HCT116 (cell line): ENCODE results near the gene DLG4. TPM values are rescaled to one million over a fixed set of nuclear protein-coding genes. Genes with fewer than 3 reads are reported as not detected.

ENCODE experiments used
- ATAC-seq: fragments of 200-7000 bp; cut with Tn5 transposase; 2 replicates; pipeline ENCODE4 v1.9.1; 2020; ENCODE audit warnings: mild to moderate bottlenecking, moderate library complexity
- BruUV-seq: library from RNA; stranded (reverse); fragments of 400-500 nt; replicated peaks from 2 replicates; lab custom pipeline; 2021; lab: Mats Ljungman, UMichigan
- CTCF ChIA-PET: fragments of 300-600 bp; sonication (Branson Sonifier 250); formaldehyde crosslinking; loops from one replicate; lab custom pipeline; 2021; ENCODE audit warnings: antibody characterized with exemption; lab: Charles Lee
- POLR2A ChIA-PET: fragments of 300-600, 350-600 bp; sonication (Branson Sonifier 250); formaldehyde crosslinking; loops from one replicate; lab custom pipeline; 2021; ENCODE audit warnings: antibody characterized with exemption; lab: Charles Lee
- RAD21 ChIA-PET, 2 experiments: fragments of 300-600 bp; sonication (Branson Sonifier 250); formaldehyde crosslinking; loops; one replicate each; lab custom pipeline; 2023; ENCODE audit warnings: low total read pairs in 2 of 2; ENCODE audit not compliant: uncharacterized antibody in 2 of 2, unreplicated experiment in 2 of 2, low non-redundant PET in 1 of 2; lab: Charles Lee
- DNase-seq: peaks from one replicate; pipeline ENCODE4 v3.0.0-alpha.2; 2010; ENCODE audit warnings: low read depth, low spot score
- H2AFZ ChIP-seq: fragments of 200-600 bp; shearing (Covaris generic), sonication (generic); 2 replicates; pipeline ENCODE4 v1.6.1; 2017; ENCODE audit warnings: low read depth, mixed run types, mixed read lengths, antibody characterized with exemption, low read length; ENCODE audit not compliant: poor library complexity, severe bottlenecking
- H3K27ac ChIP-seq: 2 replicates; pipeline ENCODE4 v1.5.1; 2012; ENCODE audit warnings: low read depth, low read length
- H3K27me3 ChIP-seq: fragments of 200-600 bp; sonication (generic); 2 replicates; pipeline ENCODE4 v1.6.1; 2016; ENCODE audit warnings: mixed run types, low read length, mixed read lengths; ENCODE audit not compliant: insufficient read depth
- H3K36me3 ChIP-seq, 2 experiments: fragments of 200-500 bp in 1 of 2; fragments of 200-600 bp in 1 of 2; sonication (Bioruptor generic) in 1 of 2; sonication (generic) in 1 of 2; 2 replicates each; pipeline versions ENCODE4 v1.5.1 to v1.6.1; 2014 to 2016; ENCODE audit warnings: low read length in 2 of 2, inconsistent platforms in 1 of 2, mixed read lengths in 1 of 2, mixed run types in 1 of 2; ENCODE audit not compliant: insufficient read depth in 2 of 2, control insufficient read depth in 1 of 2
- H3K4me1 ChIP-seq, 2 experiments: fragments of 200-600 bp in 1 of 2; sonication (generic) in 1 of 2; 2 replicates each; pipeline versions ENCODE4 v1.5.1 to v1.6.1; 2012 to 2017; ENCODE audit warnings: low read length in 2 of 2, inconsistent platforms in 1 of 2, mild to moderate bottlenecking in 1 of 2, mixed read lengths in 1 of 2, mixed run types in 1 of 2, moderate library complexity in 1 of 2; ENCODE audit not compliant: insufficient read depth in 2 of 2, control insufficient read depth in 1 of 2
- H3K4me2 ChIP-seq: fragments of 200-600 bp; sonication (generic); 2 replicates; pipeline ENCODE4 v1.6.1; 2017; ENCODE audit warnings: mixed run types, low read length, mixed read lengths
- H3K4me3 ChIP-seq, 2 experiments: fragments of 200-600 bp in 1 of 2; sonication (generic) in 1 of 2; replicated peaks in 1 of 2; 2 replicates each; pipeline ENCODE4 v1.5.1; 2011 to 2016; ENCODE audit warnings: low read length in 2 of 2, control low read depth in 1 of 2, low read depth in 1 of 2, mild to moderate bottlenecking in 1 of 2, mixed read lengths in 1 of 2, mixed run types in 1 of 2
- H3K79me2 ChIP-seq: fragments of 200-600 bp; sonication (generic); 2 replicates; pipeline ENCODE4 v1.6.1; 2017; ENCODE audit warnings: mild to moderate bottlenecking, mixed run types, low read length, moderate library complexity, mixed read lengths; ENCODE audit not compliant: insufficient read depth
- H3K9ac ChIP-seq: fragments of 200-600 bp; sonication (generic); 2 replicates; pipeline ENCODE4 v1.6.1; 2016; ENCODE audit warnings: low read length, mixed read lengths
- H3K9me2 ChIP-seq: fragments of 200-600 bp; sonication (generic), shearing (Covaris generic); 2 replicates; pipeline ENCODE4 v1.6.1; 2017; ENCODE audit warnings: mixed run types, mild to moderate bottlenecking, moderate library complexity; ENCODE audit not compliant: insufficient read depth
- H3K9me3 ChIP-seq, 2 experiments: fragments of 200-500 bp in 1 of 2; fragments of 200-600 bp in 1 of 2; sonication (Bioruptor generic) in 1 of 2; sonication (generic) in 1 of 2; 2 replicates each; pipeline ENCODE4 v1.6.1; 2014 to 2017; ENCODE audit warnings: low read length in 2 of 2, mixed read lengths in 2 of 2, inconsistent platforms in 1 of 2, low read depth in 1 of 2, mild to moderate bottlenecking in 1 of 2, mixed run types in 1 of 2, moderate library complexity in 1 of 2; ENCODE audit not compliant: control insufficient read depth in 1 of 2, insufficient read depth in 1 of 2
- H4K20me1 ChIP-seq: fragments of 200-600 bp; sonication (generic), shearing (Covaris generic); 2 replicates; pipeline ENCODE4 v1.6.1; 2017; ENCODE audit warnings: mixed run types, mild to moderate bottlenecking, moderate library complexity; ENCODE audit not compliant: insufficient read depth
- CEBPB ChIP-seq: IDR thresholded peaks from 2 replicates; pipeline ENCODE4 v1.6.1; 2012; ENCODE audit warnings: low read depth
- CTCF ChIP-seq, 3 experiments: fragments of 200-600 bp in 1 of 3; sonication (generic) in 1 of 3; IDR thresholded peaks in 2 of 3; conservative IDR thresholded peaks in 1 of 3; 2 replicates each; pipeline ENCODE4 v1.5.1; 2012 to 2017; ENCODE audit warnings: low read depth in 2 of 3, low read length in 2 of 3, antibody characterized with exemption in 1 of 3, borderline replicate concordance in 1 of 3, control low read depth in 1 of 3, mild to moderate bottlenecking in 1 of 3, mixed read lengths in 1 of 3, mixed run types in 1 of 3, moderate library complexity in 1 of 3; ENCODE audit not compliant: insufficient read depth in 1 of 3
- EGR1 ChIP-seq: IDR thresholded peaks from 2 replicates; pipeline ENCODE4 v1.6.1; 2012; ENCODE audit warnings: low read depth
- EZH2phosphoT487 ChIP-seq: fragments of 200-600 bp; IDR thresholded peaks from 2 replicates; pipeline ENCODE4 v1.6.1; 2018; ENCODE audit warnings: antibody characterized with exemption, borderline replicate concordance
- JUND ChIP-seq: IDR thresholded peaks from 2 replicates; pipeline ENCODE4 v1.6.1; 2012
- POLR2AphosphoS5 ChIP-seq: IDR thresholded peaks from 2 replicates; pipeline ENCODE4 v1.6.1; 2011; ENCODE audit warnings: mild to moderate bottlenecking, low read depth, low read length, moderate library complexity
- SRF ChIP-seq: IDR thresholded peaks from 2 replicates; pipeline ENCODE4 v1.6.1; 2012; ENCODE audit warnings: low read depth
- TCF7L2 ChIP-seq: IDR thresholded peaks from 2 replicates; pipeline ENCODE4 v1.7.0; 2011; ENCODE audit warnings: borderline replicate concordance, inconsistent platforms; ENCODE audit not compliant: insufficient read depth, insufficient read length; ENCODE audit errors: extremely low read depth
- intact Hi-C: fragments of 100-400 bp; cut with micrococcal nuclease; formaldehyde crosslinking; loops from 2 replicates; pipeline ENCODE4 v1.10.0; 2022
- total RNA-seq: library from RNA; stranded (reverse); gene quantifications from one replicate; pipeline ENCODE4 v1.2.1, GENCODE V29; 2021; ENCODE audit not compliant: unreplicated experiment

Gene DLG4
- total RNA-seq, 1 experiment from 2014 or later, result 15.0 TPM

- CTCF ChIA-PET, result interaction anchor here (0.9 to 1.6 kb wide), 2 partner anchors 21 to 196 kb away, joined by 3 to 4 read pairs; no protein-coding TSS in a partner anchor
- DNase-seq, result no peak
- no TSS peak for BruUV-seq
- intact Hi-C loops, result no loop called here
- Histone ChIP-seq H4K20me1 (no peaks in the 10 kb centered on the region), H3K9ac (peak overlapping the region; percentile 85), H3K79me2 (peaks cover 49% of the 10 kb centered on the region), H3K27ac (peak overlapping the region; percentile 92), H3K36me3 (peaks cover 22 to 37% of the 10 kb centered on the region in 2 experiments; a peak in 3 of 4 replicates), H3K4me3 (peak overlapping the region; percentile 93 to 97), H3K4me1 (peaks cover 27 to 47% of the 10 kb centered on the region in 2 experiments), H3K27me3 (no peaks in the 10 kb centered on the region), H3K9me2 (no peaks in the 10 kb centered on the region), H3K4me2 (peak overlapping the region; percentile 79), H3K9me3 (no peaks in the 10 kb centered on the region), H2AFZ (no peak overlapping the region)
- RAD21 ChIA-PET, result interaction anchor here in 1 of 2 experiments (1.3 kb wide), 1 partner anchor 20 kb away, joined by 5 read pairs; no protein-coding TSS in a partner anchor
- TF ChIP-seq JUND (no peak), CEBPB (no peak), TCF7L2 (no peak), SRF (no peak), EZH2phosphoT487 (no peak), POLR2AphosphoS5 (no peak), EGR1 (no peak), CTCF (IDR thresholded peaks at IDR 0.05 in 2 of 3, conservative IDR thresholded peaks at IDR 0.05 in 1 of 3; ENCODE audit: borderline replicate concordance in 1 of 3, insufficient read depth in 1 of 3, low read depth in 2 of 3, low read length in 2 of 3) (no peak)
- POLR2A ChIA-PET, result interaction anchor here (1.1 to 2.9 kb wide), 6 partner anchors 10 to 88 kb away, joined by 3 to 13 read pairs (median 6); partner anchors contain the start of genes ACADVL, CTDNEP1, DLG4 and ELP5
- no peak for ATAC-seq
These were observed 21.6 kb upstream of the DLG4 start for GRCh38 chr17:7241090-7241733.
